DMS153 treated with DMSO at 0.1 percent for 48 hours (cell line): ENCODE data around the gene C13orf46.

Experiments
- DNase-seq: peaks from one replicate; lab custom pipeline; 2025; ENCODE audit not compliant: unreplicated experiment; lab: John Stamatoyannopoulos, UW

Gene C13orf46

DNA sequence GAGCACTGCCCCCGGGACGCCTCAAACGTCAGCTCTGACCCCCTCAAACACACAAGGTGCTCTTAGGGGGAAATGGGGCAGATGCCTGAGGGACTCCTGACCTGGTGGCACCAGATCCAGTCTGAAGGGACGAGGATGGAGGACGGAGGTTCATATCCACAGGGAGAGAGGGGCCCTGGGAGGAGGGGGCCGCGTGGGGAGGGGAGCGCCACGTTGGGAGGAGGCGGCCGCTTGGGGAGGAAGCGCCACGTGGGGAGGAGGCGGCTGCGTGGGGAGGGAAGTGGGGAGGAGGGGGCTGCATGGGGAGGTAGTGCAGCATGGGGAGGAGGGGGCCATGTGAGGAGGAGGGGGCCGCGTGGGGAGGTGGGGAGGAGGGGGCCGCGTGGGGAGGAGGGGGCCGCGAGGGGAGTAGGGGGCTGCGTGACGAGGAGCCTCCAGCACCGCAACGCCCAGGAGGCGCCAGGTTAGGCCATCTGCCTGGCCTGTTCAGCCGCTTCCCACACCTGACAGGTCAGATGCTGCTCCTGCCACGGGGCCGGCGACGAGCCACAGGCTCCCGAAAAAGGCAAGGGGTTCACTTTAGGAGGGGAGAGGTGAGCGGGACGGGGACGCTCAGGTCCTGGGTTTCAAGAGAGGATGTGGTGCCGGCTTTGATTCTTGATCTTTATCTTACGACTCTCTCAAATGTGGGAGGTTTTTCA, 36.7 kb upstream of the C13orf46 start:
- no peak for DNase-seq

GRCh38 chr13:114009590-114010400, 35.9 kb upstream of the C13orf46 start:
- DNase-seq = no peak

- no peak for DNase-seq
These were observed 35.2 kb upstream of the C13orf46 start for GRCh38 chr13:114008964-114009589.

DNA sequence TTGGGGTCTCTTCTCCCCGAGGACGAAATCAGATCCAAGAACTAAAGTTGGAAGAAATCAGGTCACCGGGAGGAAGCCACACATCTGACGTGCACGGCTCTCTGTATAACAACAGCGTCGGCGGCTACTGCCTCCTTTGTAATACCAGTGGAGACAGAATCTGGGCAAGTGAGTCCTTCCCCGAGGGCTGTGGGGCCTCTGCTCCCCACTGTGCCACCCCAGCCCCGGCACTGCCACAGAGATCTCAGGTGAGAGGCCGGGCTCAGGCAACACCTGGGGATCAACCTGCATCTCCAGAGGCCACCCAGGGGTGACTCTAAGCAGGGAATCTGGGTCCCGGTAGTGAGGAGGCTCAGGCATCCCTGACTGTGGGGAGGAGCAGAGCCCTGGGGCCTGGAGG, 33.7 kb upstream of the C13orf46 start:
- no peak for DNase-seq

DNA sequence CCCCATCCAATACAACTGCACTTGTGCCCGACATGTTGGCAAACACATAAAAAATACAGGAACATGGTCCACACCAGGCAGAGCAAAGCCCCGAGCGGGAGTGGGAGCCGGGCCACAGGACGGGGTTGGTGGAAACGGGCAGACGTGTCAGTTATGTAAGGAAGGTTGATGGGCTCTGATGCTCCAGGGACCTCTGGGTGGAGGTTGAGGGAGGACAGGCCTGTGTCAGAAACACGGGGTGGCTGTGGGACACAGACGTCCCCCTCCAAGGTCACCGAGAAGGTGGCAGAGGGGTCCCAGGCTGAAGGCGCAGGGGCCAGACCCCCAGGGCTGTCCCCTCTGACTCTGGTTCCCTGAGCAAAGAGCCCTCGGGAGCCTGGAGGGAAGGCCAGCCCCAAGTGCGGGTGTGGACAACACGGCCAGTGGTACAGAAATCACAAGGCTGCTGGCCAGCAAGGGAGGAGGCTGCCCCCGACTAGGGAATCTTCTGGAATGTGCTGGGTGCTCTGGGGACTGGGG, 31.4 kb upstream of the C13orf46 start:
- DNase-seq = no peak

DNA sequence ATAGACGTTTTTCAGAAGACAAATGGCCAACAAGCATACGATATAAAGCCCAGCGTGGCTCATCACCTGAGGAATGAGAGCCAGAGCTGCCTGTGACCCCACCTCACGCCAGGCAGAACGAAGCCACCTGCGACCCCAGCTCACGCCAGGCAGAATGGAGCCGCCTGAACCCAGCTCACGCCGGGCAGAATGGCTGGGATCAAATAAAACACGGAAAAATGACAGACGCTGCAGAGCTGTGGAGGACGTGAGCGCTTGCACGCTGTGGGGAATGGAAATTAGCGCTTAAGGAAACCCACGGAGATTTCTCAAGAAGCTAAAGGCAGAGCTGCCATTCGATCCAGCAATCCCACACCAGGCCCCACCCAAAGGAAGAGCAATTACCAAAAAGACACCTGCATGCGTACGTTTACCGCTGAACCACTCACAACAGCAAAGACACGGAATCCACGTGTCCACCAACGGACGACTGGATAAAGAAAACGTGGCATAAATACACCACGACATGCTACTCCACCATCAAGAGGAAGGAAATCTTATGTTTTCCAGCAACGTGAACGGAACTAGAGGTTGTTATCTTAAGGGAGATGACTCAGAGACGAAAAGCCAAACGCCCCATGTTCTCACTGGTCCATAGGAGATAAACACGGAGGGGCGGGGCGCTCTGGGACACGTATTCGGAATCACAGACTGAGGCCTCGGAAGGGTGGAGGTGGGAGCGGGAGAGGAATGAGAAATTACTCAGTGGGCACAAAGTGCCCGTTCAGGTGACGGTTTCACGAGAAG, 30.7 kb upstream of the C13orf46 start:
- no peak for DNase-seq

DNA sequence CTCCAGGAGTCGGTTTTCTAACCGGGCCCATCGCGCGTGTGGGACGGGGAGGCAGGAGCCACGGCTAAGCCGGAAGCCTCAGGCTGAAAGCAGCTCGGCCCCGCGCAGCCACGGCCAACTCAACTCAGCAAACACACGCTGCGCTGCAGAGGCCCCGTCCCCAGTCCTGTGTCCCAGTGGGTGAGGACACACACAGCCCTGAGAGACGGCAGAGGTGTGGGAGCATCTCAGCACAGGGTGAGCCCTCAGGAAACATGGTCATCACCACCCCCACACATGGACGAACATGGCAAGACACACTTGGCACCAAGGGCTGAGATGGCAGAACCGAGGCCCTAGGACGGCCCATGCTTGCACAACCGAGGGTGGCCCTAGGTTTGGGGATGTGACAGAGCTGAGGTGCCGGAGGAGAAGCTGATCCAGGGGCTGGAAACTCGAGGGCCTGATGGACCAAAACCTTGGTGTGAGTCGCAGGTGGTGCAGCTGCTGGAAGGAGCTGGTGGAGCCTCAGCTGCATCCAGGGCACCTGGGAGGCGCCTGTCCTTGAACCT, 29.0 kb upstream of the C13orf46 start:
- DNase-seq = no peak

- no peak for DNase-seq
These were observed 28.2 kb upstream of the C13orf46 start for GRCh38 chr13:114002009-114002544.

GRCh38 chr13:114001331-114002008, 27.6 kb upstream of the C13orf46 start:
- DNase-seq = no peak

DNA sequence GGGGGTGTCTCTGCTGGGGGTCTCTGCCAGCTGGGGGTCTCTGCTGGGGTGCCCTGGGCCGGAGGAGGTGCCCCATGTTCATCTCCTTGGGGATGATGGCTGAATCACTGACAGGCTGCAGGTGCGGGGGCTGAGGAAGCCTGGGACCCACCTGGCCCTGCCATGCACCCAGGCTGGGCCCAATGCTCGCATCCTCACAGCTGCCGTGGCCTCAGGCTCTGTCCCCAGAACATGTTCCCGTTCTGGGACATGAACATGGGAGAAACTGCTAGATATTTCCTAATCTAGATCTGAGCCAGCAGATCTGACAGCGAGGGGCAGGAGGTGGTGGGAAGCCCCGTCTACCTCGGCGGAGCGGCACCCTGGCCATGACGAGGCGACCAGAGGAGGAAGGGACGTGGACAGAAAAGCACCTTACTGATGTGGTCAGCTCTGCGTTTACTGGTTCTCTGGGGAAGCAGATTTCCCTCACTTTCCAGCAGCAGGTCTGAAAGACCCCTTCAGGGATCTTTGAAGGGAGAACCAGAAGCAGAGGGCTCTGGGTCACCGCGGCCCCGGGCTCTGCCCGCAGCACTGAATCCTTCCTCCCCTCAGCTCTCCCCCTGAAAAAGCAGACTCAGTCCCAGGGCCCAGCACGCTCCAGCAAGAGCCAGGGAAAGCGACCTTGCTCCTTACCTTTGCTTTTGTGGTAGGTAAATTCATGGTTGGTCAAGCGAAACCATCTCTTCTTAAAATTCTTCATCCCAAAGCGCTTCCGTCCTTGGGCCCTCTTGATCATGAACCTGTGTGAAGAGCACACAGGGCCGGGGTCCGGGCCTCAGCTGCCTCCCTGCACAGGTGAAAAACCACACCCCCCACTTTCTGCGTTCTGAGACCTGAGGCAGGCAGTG, 26.5 kb upstream of the C13orf46 start:
- DNase-seq = no peak

GRCh38 chr13:113999618-113999910, 25.7 kb upstream of the C13orf46 start:
- no peak for DNase-seq

DNA sequence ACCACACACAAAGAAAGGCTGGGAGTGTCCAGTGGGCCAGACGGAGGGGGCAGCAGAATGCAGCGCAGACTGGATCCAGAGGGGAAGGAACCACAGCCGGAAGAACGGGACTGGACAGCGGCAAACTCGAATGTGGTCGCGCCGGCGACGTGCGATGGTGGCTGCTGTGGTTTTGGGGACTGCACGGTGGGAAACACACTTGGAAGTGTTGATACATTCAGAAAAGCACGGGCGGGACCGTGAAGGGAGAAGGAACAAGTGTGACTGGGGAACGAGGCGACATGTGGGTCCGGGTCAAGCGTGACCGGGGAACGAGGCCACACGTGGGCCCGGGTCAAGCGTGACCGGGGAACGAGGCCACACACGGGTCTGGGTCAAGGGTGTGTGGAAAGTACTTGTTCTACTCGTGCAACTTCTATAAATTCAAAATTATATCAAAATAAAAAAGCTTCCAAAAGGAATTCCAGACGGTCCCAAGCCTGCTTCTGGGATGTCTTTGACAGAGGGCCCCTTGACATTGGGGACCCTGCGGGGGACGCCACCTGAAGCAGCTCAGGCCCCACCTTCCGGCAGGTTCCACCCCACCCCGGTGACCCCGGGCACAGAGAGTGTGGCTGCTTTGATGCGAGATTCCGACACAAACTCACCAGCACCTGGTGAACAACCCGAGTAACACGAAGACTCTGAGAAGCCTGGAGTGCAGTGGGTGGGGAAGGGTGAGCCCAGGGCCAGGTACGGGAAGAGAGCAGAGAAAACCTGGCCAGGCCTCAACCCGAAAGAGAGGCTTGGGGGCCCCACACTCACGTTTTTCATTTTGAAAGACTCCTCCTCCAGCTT, 25.1 kb upstream of the C13orf46 start:
- DNase-seq = no peak

DNA sequence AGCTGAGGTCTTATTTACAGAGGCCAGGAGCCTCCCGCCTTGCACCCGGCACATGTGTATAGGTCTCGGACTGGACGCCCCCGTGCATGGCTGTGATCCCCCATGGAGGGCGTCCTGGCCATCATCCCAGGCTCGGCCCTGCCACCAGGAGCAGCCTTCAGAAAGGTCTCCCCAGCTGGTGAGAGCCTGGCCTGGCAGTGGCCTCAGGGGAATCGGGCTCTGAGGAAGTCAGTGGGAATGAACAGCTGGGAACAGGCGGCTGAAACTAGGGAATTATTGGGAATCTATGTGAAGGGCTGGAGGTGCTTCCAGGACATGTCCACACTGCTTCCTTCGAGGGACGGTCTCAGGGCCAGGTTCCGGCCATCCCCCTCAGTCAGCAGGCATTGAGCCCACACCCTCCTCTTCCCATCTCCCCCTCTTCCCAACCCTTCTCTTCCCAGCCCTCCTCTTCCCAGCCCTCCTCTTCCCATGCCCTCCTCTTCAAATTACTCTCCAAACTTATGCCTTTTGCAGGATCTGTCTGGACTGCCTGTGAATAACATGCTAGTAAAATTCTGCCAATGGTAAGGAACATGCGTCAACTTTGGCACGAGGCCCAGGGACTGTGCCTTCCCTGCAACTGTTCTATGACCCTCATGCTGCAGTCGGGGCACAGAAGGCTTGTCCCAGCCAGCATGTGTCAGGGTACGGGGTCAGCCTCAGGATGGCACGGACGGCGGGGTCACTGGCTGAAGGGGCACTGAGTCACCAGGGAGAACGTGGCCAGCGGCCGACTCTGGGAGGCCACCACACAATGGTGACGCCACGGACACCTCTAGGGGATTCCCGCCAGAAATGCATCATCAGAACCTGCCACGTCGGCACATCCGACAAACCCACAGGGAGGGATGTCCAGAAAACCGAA, 24.2 kb upstream of the C13orf46 start:
- DNase-seq = no peak

DNA sequence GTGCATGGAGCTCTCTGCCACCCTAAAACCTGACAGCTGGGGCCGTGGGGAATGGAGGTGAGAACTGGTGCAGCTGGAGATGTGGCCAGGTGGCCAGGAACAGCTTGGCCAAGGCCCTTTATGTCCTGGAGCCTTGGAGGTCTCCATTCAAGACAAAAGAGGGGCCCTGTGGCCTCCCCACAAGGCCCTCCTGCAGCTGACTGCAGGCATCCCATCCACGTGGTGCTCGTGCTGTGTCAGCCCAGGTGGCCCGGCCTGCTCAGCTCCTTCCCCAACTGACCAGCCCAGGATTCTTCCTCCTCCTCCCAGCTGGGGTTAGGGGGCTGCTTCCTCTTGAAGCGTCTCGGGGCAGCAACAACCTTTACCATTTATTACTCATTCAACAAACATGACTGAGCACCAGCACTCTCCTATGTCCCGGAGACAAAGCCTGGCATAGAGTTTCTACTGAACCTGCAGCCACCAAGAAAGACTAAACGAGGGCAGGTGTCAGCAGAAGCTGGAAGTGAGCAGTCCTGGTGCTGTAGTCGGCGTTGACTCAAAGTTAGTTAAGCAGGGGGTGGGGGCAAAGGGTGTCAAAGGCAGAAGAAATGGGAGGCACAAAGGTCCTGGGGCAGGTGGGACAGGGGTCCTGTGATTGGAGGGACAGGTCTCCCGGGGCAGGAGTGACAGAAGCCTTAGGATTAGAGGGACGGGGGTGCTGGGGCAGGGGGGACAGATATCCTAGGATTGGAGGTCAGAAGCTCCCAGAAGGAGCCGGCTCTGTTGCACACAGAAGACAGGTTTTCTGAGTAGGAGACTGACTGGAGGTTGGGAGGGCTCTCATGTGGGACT, 23.3 kb upstream of the C13orf46 start:
- DNase-seq = no peak

GRCh38 chr13:113996081-113996911, 22.4 kb upstream of the C13orf46 start:
- DNase-seq = no peak
